HG03196 (cell line): ENCODE measurements around the gene PUSL1.
A peak's percentile ranks its signal among the peaks of the same experiment; 100 is the strongest.

Experiments used
- ATAC-seq: cut with Tn5 transposase; IDR thresholded peaks from one replicate; pipeline ENCODE4 v1.9.1; 2021; ENCODE audit not compliant: unreplicated experiment

PUSL1 gene, protein sequence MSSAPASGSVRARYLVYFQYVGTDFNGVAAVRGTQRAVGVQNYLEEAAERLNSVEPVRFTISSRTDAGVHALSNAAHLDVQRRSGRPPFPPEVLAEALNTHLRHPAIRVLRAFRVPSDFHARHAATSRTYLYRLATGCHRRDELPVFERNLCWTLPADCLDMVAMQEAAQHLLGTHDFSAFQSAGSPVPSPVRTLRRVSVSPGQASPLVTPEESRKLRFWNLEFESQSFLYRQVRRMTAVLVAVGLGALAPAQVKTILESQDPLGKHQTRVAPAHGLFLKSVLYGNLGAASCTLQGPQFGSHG

DNA sequence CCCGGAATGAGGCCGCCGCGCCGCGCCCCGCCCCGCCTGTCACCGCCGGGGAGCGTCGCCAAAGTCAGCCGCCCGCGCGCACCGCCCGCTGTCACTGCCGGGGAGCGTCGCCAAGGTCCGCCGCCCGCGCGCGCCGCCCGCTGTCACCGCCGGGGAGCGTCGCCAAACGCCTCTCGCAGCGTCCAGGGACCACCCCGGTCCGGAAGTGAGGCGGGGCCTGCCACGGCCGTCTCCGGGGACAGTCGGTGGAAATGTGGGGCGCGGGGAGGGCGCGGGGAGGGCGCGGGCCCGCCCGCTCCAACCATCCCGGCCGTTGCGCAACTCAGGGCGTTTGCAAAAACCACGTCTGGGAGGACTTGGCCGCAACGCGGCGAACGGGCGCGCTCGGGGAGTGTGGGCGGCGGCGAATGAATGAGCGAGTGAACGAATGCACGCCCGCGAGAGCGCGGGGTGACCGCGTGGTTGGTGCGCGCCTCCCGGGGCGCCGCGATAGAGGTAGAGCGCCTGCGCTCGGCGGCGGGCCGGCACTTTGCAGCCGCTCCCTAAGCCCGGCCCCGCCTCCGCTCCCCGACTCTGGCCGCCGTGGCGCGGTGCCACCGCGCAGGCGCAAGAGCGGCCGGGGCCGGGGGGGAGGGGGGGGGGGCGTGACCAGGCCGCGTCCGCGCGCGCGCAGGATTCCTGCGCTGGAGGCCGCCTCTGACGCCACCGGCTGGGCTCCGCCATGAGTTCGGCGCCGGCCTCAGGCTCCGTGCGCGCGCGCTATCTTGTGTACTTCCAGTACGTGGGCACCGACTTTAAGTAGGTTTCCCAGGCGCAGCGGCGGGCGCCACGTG lies at the start of gene PUSL1, which contains the start of gene ACAP3:
Gene PUSL1, plus strand, starts transcription at position 675 of the 833 bp plus-strand sequence. Its CDS starts 47 bp downstream, at position 722.
Gene ACAP3, minus strand, starts transcription at position 8 of the 833 bp plus-strand sequence. CDS start 115 bp downstream, outside the sequence.
- peak; percentile 55 for ATAC-seq

DNA sequence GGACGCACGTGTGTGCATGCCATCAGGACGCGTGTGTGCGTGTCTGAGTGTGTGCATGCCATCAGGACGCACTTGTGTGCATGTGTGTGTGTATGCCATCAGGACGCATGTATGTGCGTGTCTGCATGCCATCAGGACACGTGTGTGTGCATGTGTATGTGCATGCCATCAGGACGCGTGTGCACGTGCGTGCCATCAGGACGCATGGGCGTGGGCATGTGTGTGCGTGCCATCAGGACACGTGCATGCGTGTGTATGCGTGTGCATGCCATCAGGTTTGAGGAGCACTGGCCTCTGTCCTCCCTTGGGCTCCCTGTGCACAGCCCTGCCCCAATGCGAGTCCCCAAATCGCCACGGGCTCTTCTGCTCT lies 49.3 kb upstream of the PUSL1 start:
- ATAC-seq = no peak

DNA sequence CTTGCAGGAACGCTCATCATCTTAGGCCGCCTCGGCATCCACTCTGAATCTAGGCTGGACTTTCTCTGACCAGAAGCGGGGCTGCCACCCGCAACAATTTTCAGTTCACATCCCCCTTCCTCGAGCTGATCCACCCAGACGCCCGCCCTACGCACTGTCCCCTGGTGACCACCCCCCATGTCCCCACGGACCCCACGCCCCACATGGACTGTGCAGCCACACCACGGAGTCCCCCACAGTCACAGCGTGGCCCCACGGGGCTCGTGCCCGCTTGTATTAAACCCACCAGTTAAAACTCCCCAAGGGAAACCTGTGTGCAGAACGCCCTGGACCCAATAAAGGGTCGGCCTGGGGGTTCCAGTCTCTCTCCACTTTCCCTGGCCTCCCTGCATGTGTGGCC lies 48.9 kb upstream of the PUSL1 start:
- no peak for ATAC-seq

DNA sequence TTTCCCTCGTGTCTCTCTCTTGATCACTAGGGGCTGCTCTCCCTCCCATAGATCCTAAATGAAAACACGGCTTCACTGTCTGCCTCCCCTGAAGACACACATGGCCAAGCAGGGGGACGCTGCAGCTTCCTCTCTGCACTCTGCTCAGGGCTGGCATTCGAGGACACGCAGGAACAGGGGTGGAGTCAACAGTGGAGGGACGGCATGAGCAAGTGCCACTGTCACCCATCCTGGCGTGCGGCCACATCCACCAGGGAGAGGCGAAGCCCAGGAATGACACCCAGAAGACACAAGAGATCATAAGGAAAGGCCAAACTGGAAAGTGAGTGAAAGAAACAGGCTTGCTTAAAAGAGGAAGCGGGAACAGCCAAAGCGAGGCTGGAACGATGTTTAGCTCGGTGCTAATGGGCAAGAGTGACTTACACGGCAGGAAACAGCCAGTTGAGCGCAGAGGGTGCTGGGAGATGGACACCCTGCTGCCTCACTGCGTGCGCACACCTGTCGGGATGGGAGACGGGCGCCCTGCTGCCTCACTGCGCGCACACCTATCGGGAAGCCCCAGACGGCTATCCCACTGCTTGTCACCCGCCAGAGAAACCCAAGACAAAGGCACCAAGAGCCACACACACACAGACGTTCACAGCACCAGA lies 48.3 kb upstream of the PUSL1 start:
- no peak for ATAC-seq

DNA sequence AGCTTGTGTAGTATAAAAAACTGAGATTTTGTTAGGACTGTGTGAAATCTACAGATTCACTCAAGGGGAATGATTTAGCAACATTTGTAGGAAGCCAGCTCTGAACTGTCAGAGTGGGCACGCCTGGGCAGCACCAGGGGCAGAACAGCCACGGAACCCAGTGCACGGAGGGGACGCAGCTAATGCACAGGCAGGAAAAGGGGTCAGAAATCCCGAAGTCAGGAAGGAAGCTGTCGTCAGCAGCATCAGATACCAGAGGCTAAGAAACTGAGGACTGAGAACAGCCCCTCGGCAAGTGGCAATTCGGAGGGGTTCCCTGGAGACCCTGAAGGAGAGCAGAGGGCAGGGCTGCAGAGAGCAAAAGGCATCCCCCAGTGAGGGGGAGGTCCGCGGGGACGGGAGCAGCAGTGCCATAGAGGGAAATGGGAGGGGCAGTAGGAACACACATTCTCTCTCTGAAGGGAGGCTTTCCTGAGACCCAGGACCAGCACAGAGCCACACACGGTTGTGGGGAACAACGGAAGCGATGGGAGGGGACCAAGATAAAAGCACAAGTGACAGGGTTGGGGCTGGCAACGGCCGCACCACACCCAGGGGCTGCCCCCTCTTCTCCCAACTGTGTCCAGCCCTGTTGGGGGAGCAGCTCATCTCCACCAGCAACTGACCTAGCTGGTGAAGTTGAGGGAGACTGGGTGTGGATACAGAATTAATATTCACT lies 47.4 kb upstream of the PUSL1 start:
- ATAC-seq = no peak

DNA sequence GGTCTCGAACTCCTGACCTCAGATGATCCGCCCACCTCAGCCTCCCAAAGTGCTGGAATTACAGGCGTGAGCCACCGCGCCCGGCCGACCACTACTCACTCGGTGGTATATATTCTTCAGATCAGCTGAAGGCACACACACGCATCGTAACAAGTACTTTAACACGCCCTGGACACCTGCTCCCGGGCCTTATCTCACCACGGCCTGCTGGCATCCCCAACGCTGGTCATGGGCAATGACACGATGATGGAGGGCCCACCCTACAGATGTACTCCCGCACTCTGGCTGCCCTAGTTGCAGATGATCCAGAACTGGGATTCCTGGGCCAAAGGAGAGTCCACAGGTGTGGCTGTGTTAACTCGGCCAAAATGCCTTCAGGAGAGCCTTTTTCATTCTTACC lies 46.3 kb upstream of the PUSL1 start:
- ATAC-seq = no peak

DNA sequence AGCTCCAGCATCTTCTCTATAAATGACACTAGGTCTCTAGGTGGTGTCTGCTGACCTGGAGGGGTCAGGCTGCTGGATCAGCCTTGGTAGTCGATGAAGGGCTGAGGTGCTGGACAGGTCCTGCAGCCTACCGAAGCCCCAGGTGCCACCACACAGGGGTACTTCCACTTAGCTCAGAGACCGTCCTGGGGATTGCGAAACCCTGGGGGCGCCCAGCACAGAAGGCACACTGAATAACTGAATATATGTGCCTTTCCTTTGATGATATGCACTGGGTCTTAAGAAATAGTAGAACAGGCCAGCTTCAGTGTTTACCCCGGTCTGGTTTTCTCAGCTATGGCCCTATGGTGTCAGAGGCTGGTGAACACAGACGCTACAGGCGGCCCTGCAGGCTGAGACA lies 45.6 kb upstream of the PUSL1 start:
- ATAC-seq = no peak

DNA sequence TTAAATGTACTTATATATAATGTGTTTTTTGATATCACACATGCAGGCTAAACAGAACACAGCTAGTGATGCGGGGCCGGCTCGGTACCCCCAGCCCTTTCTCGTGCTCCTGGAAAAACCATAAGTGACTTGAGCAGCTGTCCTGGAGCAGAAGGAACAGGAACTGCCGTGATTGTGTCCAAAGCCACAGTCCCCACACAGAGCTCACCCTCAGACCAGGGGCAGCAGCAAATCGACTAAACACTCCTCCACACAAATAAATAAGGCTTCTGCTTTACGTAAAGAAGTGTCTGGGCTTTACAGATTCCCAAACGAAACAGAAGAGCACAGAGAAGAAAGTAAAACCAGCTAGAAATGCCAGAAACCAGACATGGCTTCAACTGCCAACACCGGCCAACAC lies 44.4 kb upstream of the PUSL1 start:
- no peak for ATAC-seq

DNA sequence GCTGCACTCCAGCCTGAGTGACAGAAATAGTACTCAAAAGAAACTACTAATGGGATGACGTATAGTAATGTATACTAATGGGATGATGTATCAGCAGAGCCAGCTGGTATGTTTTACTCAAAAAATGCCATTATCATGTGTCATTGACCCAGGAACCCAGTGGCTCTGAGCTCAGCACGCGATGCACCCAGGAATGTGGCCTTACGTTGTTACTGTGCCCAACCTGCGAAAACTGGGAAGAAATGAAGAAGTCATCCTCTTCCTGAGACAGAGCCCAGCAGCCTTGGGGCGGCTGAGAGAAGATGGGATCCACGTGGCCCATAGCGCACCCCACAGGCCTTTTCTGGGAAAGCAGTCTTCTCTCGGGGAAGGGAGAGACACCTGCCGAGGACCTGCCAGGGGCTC lies 43.5 kb upstream of the PUSL1 start:
- no peak for ATAC-seq

DNA sequence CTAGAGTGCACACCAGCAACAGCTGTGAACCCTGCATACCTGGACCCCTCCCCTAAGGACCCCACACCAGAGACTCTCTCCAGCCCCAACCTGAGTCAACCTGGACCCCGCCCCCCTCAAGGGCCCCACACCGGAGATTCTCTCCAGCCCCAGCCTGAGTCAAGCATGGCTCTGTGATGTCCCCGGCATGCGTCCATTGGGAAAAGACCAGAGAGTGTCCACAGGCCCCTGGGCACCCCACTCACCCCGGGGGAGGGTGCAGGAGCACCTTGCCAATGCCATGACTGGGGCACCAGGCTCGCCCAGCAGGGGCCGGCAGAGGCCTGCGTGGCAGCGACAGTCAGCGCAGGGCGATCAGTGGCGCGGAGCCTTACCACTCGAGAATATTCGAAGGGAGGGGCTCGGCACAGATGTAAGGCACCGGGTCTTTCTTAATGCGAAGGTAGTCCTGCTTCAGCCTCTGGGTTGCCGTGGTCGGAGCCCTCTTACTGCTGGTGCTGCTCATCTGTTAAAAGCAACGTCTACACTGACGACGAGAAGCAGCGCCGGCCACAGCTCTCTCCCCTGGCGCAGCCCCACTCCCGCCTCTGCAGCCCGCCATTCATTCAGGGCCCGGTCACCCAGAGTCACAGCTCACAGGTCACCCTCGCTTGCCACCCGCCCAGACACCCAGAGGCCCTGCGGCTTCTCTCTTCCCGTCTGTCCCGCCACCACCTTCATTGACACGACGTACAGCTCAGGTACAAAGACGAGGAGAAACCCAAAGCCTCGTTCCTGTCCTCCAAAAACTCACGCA lies 40.7 kb upstream of the PUSL1 start:
- no peak for ATAC-seq

DNA sequence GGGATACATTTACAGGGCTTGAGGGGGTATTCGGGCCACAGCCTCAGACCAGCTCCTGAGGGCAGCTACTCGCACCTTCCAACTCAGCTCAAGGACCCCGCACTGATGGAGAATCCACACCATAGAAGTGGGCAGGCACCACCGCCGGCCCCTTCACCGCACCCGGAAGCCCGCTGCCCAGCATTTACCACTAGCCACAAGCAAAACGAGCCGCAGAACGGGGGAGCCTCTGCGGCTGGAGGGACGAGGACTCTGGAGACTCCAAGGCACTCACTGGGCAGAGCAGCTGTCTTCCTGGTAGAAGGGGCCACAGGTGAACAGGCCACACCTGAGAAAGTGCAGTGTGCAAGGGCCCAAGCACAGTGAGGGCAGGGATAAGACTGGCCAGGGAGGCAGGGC lies 40.1 kb upstream of the PUSL1 start:
- no peak for ATAC-seq

DNA sequence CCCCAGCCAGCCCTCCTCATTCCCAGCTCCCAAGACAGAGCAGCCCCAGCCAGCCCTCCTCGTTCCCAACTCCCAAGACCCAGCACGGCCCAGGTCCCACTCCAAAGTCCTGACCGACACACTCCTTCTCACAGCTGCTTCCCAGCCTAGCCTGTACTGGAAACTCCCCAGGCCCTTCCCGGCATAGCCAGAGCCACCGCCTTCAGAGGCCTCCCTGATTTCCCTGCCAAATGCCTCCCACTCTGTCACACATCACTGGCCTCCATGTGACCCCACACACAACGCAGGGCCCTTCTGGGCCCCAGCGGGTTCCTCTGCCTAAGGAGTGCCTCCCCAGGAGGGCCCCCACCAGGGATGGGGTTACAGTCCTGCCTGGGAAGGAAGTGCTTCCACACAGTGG lies 37.6 kb upstream of the PUSL1 start:
- ATAC-seq = no peak

DNA sequence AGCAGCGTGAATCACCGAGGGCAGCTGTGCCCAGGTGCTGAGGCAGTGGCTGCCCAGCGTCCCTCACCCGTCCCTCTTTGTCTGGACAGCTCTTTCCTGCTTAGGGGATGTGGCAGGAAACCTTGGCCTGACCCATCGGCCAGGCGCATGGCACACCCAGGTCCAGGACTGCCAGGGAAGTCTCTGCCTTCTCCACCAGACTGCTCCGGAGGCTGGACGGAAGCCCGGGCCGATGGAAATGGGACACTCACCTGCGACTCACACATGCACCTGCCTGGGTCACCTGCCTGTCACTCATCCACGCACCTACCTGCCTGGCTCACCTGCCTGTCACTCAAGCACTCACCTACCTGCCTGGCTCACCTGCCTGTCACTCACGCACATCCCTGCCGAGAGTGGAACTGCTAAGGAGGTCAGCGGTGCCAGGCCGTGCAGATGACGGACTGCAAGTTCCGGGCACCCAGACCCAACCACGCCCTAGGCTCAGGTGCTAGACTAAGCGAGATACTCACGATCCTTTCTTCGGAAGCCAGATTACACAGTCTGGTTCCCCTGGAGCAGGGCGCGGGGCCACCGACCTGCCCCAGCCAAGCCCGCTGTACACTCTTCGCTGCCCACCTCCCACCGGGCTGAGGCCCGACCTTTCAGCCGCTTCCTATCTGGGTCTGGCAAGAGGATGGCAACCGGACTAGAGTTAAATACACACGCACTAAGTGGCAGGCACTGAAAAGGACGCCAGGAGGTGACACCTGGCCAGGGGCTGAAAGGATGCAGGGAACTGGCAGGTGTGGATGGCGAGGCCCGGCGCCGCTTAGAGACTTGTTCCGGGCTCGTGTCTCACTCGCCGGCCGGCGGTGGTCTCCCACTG lies 35.8 kb upstream of the PUSL1 start:
- no peak for ATAC-seq

DNA sequence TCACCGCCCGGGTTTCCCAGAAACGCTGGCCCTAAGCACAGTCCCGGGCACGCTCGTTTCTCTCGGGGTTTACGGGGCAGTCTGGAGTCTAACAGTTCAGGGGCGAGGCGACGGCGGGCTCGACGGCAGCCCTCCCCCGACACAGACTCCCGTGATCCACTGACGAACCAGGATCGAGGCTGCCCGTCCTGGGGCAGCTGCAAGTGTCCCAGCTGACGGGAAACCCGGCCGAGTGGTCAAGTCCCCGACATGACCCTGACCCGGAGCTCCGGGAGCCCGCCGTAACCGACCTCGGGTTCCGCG lies 35.2 kb upstream of the PUSL1 start:
- peak; percentile 15 for ATAC-seq

DNA sequence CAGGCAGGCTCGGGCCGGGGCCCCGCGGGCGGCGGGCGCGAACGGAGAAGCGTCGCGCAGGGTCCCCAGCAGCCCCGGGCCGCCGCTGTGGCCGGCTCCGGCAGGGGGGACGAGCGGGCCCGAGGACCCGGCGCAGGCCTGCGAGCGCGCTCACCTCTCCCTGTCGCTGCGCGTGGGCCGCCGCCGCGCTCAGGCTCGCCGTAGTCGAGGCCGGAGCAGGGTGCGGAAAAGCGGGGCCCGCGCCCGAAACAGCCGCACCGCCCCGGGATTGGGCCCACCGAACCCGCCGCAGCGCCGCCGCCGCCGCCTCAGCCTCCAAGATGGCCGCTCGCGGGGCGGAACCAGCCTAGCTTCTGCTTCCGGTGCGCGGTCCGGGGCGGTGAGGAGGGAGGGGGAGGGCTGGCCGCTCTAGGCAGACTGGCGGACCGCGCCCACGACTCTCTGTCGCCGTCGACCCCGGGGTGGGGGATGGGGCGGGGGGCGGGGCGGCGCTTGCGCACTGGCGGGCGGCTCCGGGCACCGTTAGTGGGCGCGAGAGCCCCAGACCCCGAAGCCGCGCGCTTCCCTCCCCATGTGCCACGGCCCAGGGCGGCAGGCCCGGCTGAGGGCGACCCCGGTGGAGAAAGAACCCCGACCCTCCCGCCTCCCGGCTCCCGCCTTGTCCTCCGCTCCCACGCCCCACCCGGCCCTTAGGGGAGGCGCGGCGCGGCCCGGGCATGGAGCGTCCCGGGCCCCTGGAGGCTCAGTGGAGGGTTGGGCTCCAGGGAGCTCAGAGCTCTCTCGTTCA lies 34.7 kb upstream of the PUSL1 start, which contains the start of gene UBE2J2:
Gene UBE2J2, minus strand, starts transcription at position 343 of the 787 bp plus-strand sequence. CDS start 5,862 bp downstream, outside the sequence.
- peak; percentile 89 for ATAC-seq

DNA sequence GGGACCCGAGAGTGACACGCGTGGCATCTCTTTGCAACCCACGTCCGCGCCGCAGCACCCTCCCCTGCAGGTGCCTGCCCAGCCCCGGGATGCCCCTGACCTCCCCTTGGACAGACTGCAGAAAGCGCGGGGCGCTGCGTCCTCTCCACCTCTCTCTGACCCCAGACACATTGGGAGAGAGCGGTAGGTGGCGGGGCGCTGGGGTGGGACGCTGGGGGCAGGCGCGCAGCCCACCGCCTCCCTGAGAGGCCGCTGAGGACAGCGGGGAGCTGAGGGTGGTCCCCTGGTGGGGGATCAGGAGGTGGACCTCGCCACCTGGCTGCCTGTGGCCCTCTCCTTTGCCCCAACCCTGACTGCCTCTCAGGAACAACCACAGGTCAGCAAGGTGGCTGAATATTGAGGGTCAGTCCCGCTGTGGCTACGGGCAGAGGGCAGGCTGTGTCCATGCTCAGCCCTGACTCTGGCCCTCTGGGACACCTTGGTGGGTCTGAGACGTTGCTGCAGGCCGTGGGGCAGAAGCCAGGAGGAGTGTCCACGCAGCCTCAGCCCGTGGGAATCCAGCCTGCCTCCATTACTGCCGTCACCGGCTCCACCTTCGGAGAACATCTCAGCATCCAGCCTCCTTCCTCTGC lies 34.0 kb upstream of the PUSL1 start:
- peak; percentile 5 for ATAC-seq

DNA sequence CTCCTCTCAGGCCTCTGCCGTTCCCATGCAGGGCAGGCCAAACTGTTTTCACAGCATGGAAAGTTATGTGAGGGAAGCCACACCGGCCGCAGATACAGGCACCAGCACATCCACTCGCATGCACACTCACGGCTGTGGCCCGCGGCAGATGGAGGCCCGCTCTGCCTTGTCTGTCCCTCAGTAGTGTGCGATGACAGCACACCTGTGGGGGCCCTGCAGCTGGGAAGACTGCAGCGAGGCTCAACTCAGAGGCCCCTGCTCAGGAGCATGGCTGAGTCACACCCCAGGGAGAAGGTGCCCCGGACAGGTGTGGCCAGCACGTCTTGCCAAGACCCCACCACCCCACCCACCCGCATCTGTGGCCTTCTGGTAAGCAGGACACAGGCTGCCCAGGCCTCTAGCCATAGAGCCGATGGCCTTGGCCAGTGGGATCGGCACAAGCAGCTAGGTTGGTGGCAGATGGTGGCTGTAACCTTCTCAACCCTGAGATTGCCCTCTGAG lies 33.4 kb upstream of the PUSL1 start:
- no peak for ATAC-seq

DNA sequence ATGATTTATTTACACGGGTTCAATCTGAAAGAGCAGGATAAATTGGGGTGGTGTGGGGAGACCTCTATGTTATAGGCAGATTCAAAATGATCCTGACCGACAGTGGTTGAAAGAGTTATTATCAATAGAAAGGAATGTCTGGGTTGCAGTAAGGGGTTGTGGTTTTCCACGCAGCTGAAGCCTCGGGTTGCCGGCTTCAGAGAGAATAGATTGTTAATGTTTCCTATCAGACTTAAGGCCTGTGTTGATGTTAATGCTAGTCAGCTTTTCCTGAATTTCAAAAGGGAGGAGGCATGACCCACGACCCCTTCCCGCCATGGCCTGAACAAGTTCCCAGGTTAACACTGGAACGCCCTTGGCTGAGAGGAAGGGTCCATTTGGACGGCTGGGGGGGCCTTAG lies 32.6 kb upstream of the PUSL1 start:
- ATAC-seq = no peak
